ENCODE measurements around the gene IL2RG. TPM values are rescaled to one million over a fixed set of nuclear protein-coding genes. Genes with fewer than 3 reads are reported as not detected.
A peak's percentile ranks its signal among the peaks of the same experiment; 100 is the strongest.

The IL2RG gene
- total RNA-seq, 2 experiments from 2014 or later, result 302 to 310 TPM

DNA sequence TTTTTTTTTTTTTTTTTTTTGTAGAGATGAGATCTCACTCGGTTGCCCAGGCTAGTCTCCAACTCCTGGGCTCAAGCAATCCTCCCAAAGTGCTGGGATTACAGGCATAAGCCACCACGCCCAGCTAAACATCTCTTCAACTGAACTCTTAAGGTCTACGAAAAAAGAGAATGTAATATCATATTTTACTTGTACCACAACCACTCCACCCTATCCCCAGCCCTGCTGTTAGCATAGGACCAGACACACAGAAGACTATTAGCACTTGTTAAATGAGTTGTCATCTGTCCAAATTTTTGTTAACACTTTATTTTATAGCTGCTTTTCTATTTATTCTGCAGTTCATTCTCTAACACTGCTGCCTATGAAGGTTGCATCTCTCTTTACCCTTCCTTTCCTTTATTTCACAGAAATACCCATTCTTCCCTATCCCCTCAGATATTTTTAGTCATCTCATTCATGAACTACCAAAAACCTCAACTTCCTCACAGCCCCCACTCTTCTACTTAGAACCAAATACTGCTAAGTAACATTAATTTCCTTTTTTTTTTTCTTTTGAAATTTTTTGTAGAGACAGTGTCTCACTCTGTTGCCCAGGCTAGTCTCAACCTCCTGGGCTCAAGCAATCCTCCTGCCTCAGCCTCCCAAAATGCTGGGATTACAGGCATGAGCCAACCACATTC lies 53.4 kb downstream of the IL2RG start:
- TF ChIP-seq, protein P1, sequence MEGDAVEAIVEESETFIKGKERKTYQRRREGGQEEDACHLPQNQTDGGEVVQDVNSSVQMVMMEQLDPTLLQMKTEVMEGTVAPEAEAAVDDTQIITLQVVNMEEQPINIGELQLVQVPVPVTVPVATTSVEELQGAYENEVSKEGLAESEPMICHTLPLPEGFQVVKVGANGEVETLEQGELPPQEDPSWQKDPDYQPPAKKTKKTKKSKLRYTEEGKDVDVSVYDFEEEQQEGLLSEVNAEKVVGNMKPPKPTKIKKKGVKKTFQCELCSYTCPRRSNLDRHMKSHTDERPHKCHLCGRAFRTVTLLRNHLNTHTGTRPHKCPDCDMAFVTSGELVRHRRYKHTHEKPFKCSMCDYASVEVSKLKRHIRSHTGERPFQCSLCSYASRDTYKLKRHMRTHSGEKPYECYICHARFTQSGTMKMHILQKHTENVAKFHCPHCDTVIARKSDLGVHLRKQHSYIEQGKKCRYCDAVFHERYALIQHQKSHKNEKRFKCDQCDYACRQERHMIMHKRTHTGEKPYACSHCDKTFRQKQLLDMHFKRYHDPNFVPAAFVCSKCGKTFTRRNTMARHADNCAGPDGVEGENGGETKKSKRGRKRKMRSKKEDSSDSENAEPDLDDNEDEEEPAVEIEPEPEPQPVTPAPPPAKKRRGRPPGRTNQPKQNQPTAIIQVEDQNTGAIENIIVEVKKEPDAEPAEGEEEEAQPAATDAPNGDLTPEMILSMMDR (IDR thresholded peaks at IDR 0.05), result no peak
- Mint-ChIP-seq H3K9me3 (no peaks in the 10 kb centered on the region), H3K27me3 (no peaks in the 10 kb centered on the region), H3K4me3 (no peak overlapping the region), H3K36me3 (ENCODE audit: low read depth) (peaks cover 23% of the 10 kb centered on the region), H3K4me1 (ENCODE audit: low read depth) (peaks cover 40% of the 10 kb centered on the region), H3K27ac (peak overlapping the region; percentile 47)
- no peak for ATAC-seq
- intact Hi-C loops (cut with micrococcal nuclease), result no loop called here
- no peak for DNase-seq
- CTCF ChIA-PET, result interaction anchor here (1.5 kb wide), 1 partner anchor 71 kb away, joined by 3 read pairs; no protein-coding TSS in a partner anchor
- POLR2A ChIA-PET, result interaction anchor here (1.3 kb wide), 1 partner anchor 10 kb away, joined by 3 read pairs; no protein-coding TSS in a partner anchor

Other genes with a start within 250 kb of the IL2RG start
- not detected for gene TEX11, start 202.9 kb downstream of the IL2RG start, total RNA-seq
- 1 to 10 TPM; 3.2 to 3.8 TPM for gene SLC7A3, start 180.5 kb downstream of the IL2RG start, total RNA-seq
- 10 to 100 TPM; 33.5 to 34.6 TPM for gene SNX12, start 43.2 kb downstream of the IL2RG start, total RNA-seq
- 1 to 10 TPM; 6.0 to 8.7 TPM for gene FOXO4, start 15.7 kb downstream of the IL2RG start, total RNA-seq
- 10 to 100 TPM; 17.3 to 20.0 TPM for gene CXorf65, start 4.8 kb downstream of the IL2RG start, total RNA-seq
- 10 to 100 TPM; 49.2 to 52.0 TPM for gene MED12, start 7.0 kb upstream of the IL2RG start, total RNA-seq
- gene NLGN3, start 33.3 kb upstream of the IL2RG start, total RNA-seq, result under 1 TPM; 0.54 to 0.63 TPM
- gene GJB1, start 111.6 kb upstream of the IL2RG start, total RNA-seq, result not detected
- gene ZMYM3, start 142.6 kb upstream of the IL2RG start, total RNA-seq, result 10 to 100 TPM; 25.8 to 27.5 TPM
- gene NONO, start 172.1 kb upstream of the IL2RG start, total RNA-seq, result 100 to 1,000 TPM; 461 to 487 TPM
- gene ITGB1BP2, start 190.2 kb upstream of the IL2RG start, total RNA-seq, result 1 to 10 TPM; 5.3 to 6.7 TPM

Measured in activated CD8-positive, alpha-beta T cell treated with anti-CD3 and anti-CD28 coated beads for 36 hours (primary cell).